Astrocyte of the cerebellum (primary cell): ENCODE measurements around the gene MUC5B.

Source experiments
- DNase-seq: peaks from one replicate; pipeline ENCODE4 v3.0.0-alpha.2; 2011; ENCODE audit warnings: low read depth
- H3K4me3 ChIP-seq: 2 replicates; pipeline ENCODE4 v1.5.1; 2011; ENCODE audit warnings: mild to moderate bottlenecking, low read depth, low read length, moderate library complexity
- CTCF ChIP-seq: IDR thresholded peaks from 2 replicates; pipeline ENCODE4 v1.5.1; 2012; ENCODE audit warnings: low read length, low read depth, moderate library complexity, mild to moderate bottlenecking; ENCODE audit errors: missing control alignments
- in situ Hi-C: cut with HindIII; loops from 2 replicates; pipeline ENCODE4 v1.10.0; 2017; ENCODE audit warnings: low sequenced_read_pairs

Gene MUC5B

GRCh38 chr11:1256257-1257045, 33.6 kb downstream of the MUC5B start:
- in situ Hi-C loops: no loop called here
- no peak for DNase-seq
- no peak for TF ChIP-seq CTCF
- H3K4me3 ChIP-seq: no peak overlapping the region

GRCh38 chr11:1257366-1257765, 34.5 kb downstream of the MUC5B start:
- H3K4me3 ChIP-seq: no peak overlapping the region
- DNase-seq: no peak
- TF ChIP-seq CTCF: no peak
- in situ Hi-C loops: no loop called here

- in situ Hi-C loops: no loop called here
- no peak for TF ChIP-seq CTCF
- DNase-seq: no peak
- no peak overlapping the region for H3K4me3 ChIP-seq
These were observed 35.0 kb downstream of the MUC5B start for GRCh38 chr11:1257916-1258315.

- DNase-seq: no peak
- TF ChIP-seq CTCF: no peak
- in situ Hi-C loops: no loop called here
- H3K4me3 ChIP-seq: no peak overlapping the region
These were observed 35.7 kb downstream of the MUC5B start for GRCh38 chr11:1258401-1259075.

- TF ChIP-seq CTCF: no peak
- no peak overlapping the region for H3K4me3 ChIP-seq
- no peak for DNase-seq
- in situ Hi-C loops: no loop called here
These were observed 36.2 kb downstream of the MUC5B start for GRCh38 chr11:1259076-1259461.

GRCh38 chr11:1259561-1259960, 36.7 kb downstream of the MUC5B start:
- H3K4me3 ChIP-seq: no peak overlapping the region
- in situ Hi-C loops: no loop called here
- no peak for DNase-seq
- no peak for TF ChIP-seq CTCF
